CD4-positive, alpha-beta T cell treated with Interleukin-1 beta for 1 hour (primary cell): ENCODE results near the gene FASN.

Experiments
- DNase-seq, 2 donors: peaks; one replicate each; pipeline ENCODE4 v3.0.0-alpha.2; 2020 to 2022

Gene FASN

GRCh38 chr17:82037092-82037888 lies 60.7 kb downstream of the FASN start, which contains the start of gene DCXR:
TSS of gene DCXR (minus strand) at chr17:82037697. CDS start at chr17:82037682, 15 bp downstream.
- DNase-seq: peak; percentile 96

GRCh38 chr17:82036634-82037091 lies 61.4 kb downstream of the FASN start:
- no peak for DNase-seq

GRCh38 chr17:82035956-82036633 lies 61.9 kb downstream of the FASN start:
- no peak for DNase-seq

- DNase-seq: no peak
Observed at GRCh38 chr17:82035488-82035887, 62.5 kb downstream of the FASN start.

GRCh38 chr17:82034371-82035011 lies 63.5 kb downstream of the FASN start:
- no peak for DNase-seq

- DNase-seq: no peak
Observed at GRCh38 chr17:82033359-82034085, 64.5 kb downstream of the FASN start.

GRCh38 chr17:82031885-82032627 lies 66.0 kb downstream of the FASN start:
- DNase-seq: peak; percentile 40 to 51

- no peak for DNase-seq
Observed at GRCh38 chr17:82031303-82031884, 66.6 kb downstream of the FASN start, which contains the start of gene RAC3. TSS of gene RAC3 (plus strand) at chr17:82031678. CDS start at chr17:82031762, 84 bp downstream.

- DNase-seq: peak; percentile 81 to 83
Observed at GRCh38 chr17:82030470-82031302, 67.3 kb downstream of the FASN start.

GRCh38 chr17:82029990-82030469 lies 68.0 kb downstream of the FASN start:
- no peak for DNase-seq

- no peak for DNase-seq
Observed at GRCh38 chr17:82029391-82029790, 68.6 kb downstream of the FASN start.

GRCh38 chr17:82028966-82029365 lies 69.1 kb downstream of the FASN start:
- DNase-seq: no peak
